ENCODE data around the gene STMN1.
"Not testable (repeated sequence)": the region's sequence is repeated elsewhere in the genome, so short reads cannot be mapped to it uniquely, and the experiment has no call there.

GRCh38 chr1:25943511-25943910 is 37.3 kb upstream of the STMN1 start:
- not testable (repeated sequence) for TF ChIP-seq CTCF (conservative IDR thresholded peaks at IDR 0.05; ENCODE audit: low read depth, low read length); EZH2 (IDR thresholded peaks at IDR 0.05; ENCODE audit: borderline replicate concordance, low read depth, low read length, poor library complexity, severe bottlenecking)
